Trophoblast cell (in vitro differentiated cells and primary cell): ENCODE data around the gene SPATA45.
A peak's percentile ranks its signal among the peaks of the same experiment; 100 is the strongest.
"Not testable (repeated sequence)": the region's sequence is repeated elsewhere in the genome, so short reads cannot be mapped to it uniquely, and the experiment has no call there.

Experiments
- DNase-seq, 2 donors: peaks; one replicate each; pipeline ENCODE4 v3.0.0-alpha.2; 2016
- H2AFZ ChIP-seq: 2 replicates; pipeline ENCODE4 v1.6.1; 2013; ENCODE audit warnings: low read length, moderate library complexity, mild to moderate bottlenecking; ENCODE audit not compliant: insufficient read depth, poor library complexity
- H2AK5ac ChIP-seq: 2 replicates; pipeline ENCODE4 v1.6.1; 2013; ENCODE audit warnings: mild to moderate bottlenecking, low read length
- H2BK120ac ChIP-seq: 2 replicates; pipeline ENCODE4 v1.6.1; 2013; ENCODE audit warnings: low read length, mild to moderate bottlenecking, moderate library complexity; ENCODE audit not compliant: insufficient read depth, poor library complexity
- H2BK12ac ChIP-seq: 2 replicates; pipeline ENCODE4 v1.6.1; 2013; ENCODE audit warnings: mild to moderate bottlenecking, low read length, moderate library complexity
- H2BK5ac ChIP-seq: 2 replicates; pipeline ENCODE4 v1.6.1; 2013; ENCODE audit warnings: low read length, low read depth, moderate library complexity, mild to moderate bottlenecking; ENCODE audit not compliant: poor library complexity
- H3K14ac ChIP-seq: 2 replicates; pipeline ENCODE4 v1.6.1; 2013; ENCODE audit warnings: mild to moderate bottlenecking, low read length
- H3K18ac ChIP-seq: 2 replicates; pipeline ENCODE4 v1.6.1; 2013; ENCODE audit warnings: mild to moderate bottlenecking, low read length
- H3K23ac ChIP-seq: 2 replicates; pipeline ENCODE4 v1.6.1; 2013; ENCODE audit warnings: low read length
- H3K27ac ChIP-seq: 2 replicates; pipeline ENCODE4 v1.5.1; 2013; ENCODE audit warnings: low read depth, mild to moderate bottlenecking, inconsistent platforms, low read length, moderate library complexity
- H3K27me3 ChIP-seq: 2 replicates; pipeline ENCODE4 v1.6.1; 2013; ENCODE audit warnings: inconsistent platforms, mild to moderate bottlenecking, low read length, moderate library complexity; ENCODE audit not compliant: insufficient read depth
- H3K36me3 ChIP-seq, 2 experiments: 1 replicate in 1 of 2; 2 replicates in 1 of 2; pipeline ENCODE4 v1.6.1; 2013; ENCODE audit warnings: low read length in 2 of 2, mild to moderate bottlenecking in 2 of 2, moderate library complexity in 1 of 2; ENCODE audit not compliant: insufficient read depth in 2 of 2, control insufficient read depth in 1 of 2
- H3K4ac ChIP-seq: 2 replicates; pipeline ENCODE4 v1.6.1; 2013; ENCODE audit warnings: low read depth, mild to moderate bottlenecking, low read length, moderate library complexity
- H3K4me1 ChIP-seq, 2 experiments: 1 replicate in 1 of 2; 2 replicates in 1 of 2; pipeline ENCODE4 v1.6.1; 2013; ENCODE audit warnings: low read length in 2 of 2, mild to moderate bottlenecking in 2 of 2, moderate library complexity in 1 of 2; ENCODE audit not compliant: insufficient read depth in 2 of 2, control insufficient read depth in 1 of 2
- H3K4me2 ChIP-seq: 2 replicates; pipeline ENCODE4 v1.6.1; 2013; ENCODE audit warnings: inconsistent platforms, mild to moderate bottlenecking, low read length, moderate library complexity
- H3K4me3 ChIP-seq: 2 replicates; pipeline ENCODE4 v1.5.1; 2013; ENCODE audit warnings: mild to moderate bottlenecking, low read depth, low read length, inconsistent platforms
- H3K79me1 ChIP-seq: one replicate; pipeline ENCODE4 v1.6.1; 2013; ENCODE audit warnings: low read length
- H3K79me2 ChIP-seq: 2 replicates; pipeline ENCODE4 v1.6.1; 2013; ENCODE audit warnings: low read length, mild to moderate bottlenecking; ENCODE audit not compliant: control insufficient read depth, insufficient read depth, poor library complexity
- H3K9ac ChIP-seq: 2 replicates; pipeline ENCODE4 v1.6.1; 2013; ENCODE audit warnings: mild to moderate bottlenecking, low read length
- H3K9me3 ChIP-seq: 2 replicates; pipeline ENCODE4 v1.6.1; 2013; ENCODE audit warnings: low read depth, mild to moderate bottlenecking, control low read depth, inconsistent platforms, low read length; ENCODE audit not compliant: insufficient read depth
- H4K12ac ChIP-seq: 2 replicates; pipeline ENCODE4 v1.6.1; 2013; ENCODE audit warnings: low read depth, mild to moderate bottlenecking, low read length, moderate library complexity
- H4K8ac ChIP-seq: 2 replicates; pipeline ENCODE4 v1.6.1; 2013; ENCODE audit warnings: low read depth, mild to moderate bottlenecking, low read length, moderate library complexity
- H4K91ac ChIP-seq: one replicate; pipeline ENCODE4 v1.6.1; 2013; ENCODE audit warnings: low read depth, mild to moderate bottlenecking, low read length, moderate library complexity
- WGBS: extraction: QIAGEN DNeasy Blood & Tissue Kit; methylation state at CpG from one replicate; pipeline ENCODE4 v1.1.7; 2013; ENCODE audit warnings: missing lambda C conversion rate; ENCODE audit not compliant: insufficient read length, insufficient coverage; ENCODE audit errors: extremely low coverage; 5-methylcytosine and 5-hydroxymethylcytosine counted together

The SPATA45 gene

DNA sequence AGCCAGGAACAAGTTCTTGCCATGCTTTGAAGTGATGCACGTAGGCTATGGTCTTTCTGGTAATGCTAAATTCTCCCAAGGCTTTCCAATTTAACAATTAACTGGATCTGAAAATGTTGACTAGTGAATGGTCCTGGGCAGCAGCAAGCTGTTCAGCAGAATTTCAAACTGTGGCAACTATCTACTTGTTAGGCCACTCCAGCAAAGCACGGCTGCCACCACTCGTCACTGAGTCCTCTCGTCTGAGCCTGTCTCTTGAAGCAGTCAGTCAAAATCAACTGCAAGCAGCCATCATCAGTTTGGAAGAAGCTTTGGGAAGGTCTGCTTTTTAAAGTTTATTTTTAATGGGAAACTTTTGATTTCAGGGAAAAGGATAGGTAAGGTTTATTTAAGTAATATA, 16.8 kb upstream of the SPATA45 start:
- no peak overlapping the region for H2BK120ac ChIP-seq
- no peak overlapping the region for H3K23ac ChIP-seq
- H3K14ac ChIP-seq, result no peak overlapping the region
- no peak overlapping the region for H3K4ac ChIP-seq
- H4K12ac ChIP-seq, result no peak overlapping the region
- no peak overlapping the region for H2AFZ ChIP-seq
- H4K91ac ChIP-seq, result no peak overlapping the region
- H4K8ac ChIP-seq, result no peak overlapping the region
- H3K27ac ChIP-seq, result no peak overlapping the region
- H2BK5ac ChIP-seq, result no peak overlapping the region
- H3K79me1 ChIP-seq, result no peaks in the 10 kb centered on the region
- H3K79me2 ChIP-seq, result peaks cover 2% of the 10 kb centered on the region
- H2BK12ac ChIP-seq, result no peak overlapping the region
- no peak overlapping the region for H3K9ac ChIP-seq
- no peaks in the 10 kb centered on the region for H3K27me3 ChIP-seq
- WGBS, result no CpG with 5 or more reads among the region's 4 CpGs
- no peaks in the 10 kb centered on the region for H3K9me3 ChIP-seq
- DNase-seq, result no peak
- no peak overlapping the region for H3K4me3 ChIP-seq
- H2AK5ac ChIP-seq, result no peak overlapping the region
- no peak overlapping the region for H3K4me2 ChIP-seq
- no peak overlapping the region for H3K18ac ChIP-seq
- peaks cover 3 to 5% of the 10 kb centered on the region in 2 experiments for H3K4me1 ChIP-seq
- H3K36me3 ChIP-seq, result peaks cover 4 to 9% of the 10 kb centered on the region in 2 experiments

DNA sequence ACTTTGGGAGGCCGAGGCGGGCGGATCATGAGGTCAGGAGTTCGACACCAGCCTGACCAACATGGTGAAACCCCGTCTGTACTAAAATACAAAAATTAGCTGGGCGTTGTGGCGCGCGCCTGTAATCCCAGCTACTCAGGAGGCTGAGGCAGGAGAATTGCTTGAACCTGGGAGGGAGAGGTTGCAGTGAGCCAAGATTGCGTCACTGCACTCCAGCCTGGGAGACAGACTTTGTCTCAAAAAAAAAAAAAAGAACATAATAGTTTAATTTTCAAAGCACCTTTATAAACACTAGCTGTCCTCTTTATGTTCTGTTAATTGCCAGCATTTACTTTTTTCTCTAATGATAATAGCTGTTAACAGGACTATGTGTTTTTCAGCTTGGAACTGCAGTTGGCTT, 15.9 kb upstream of the SPATA45 start:
- H3K27me3 ChIP-seq, H3K4me3 ChIP-seq, H3K9ac ChIP-seq, H2BK12ac ChIP-seq, H2BK5ac ChIP-seq, H3K23ac ChIP-seq, H3K79me2 ChIP-seq, H3K18ac ChIP-seq, H3K14ac ChIP-seq, H4K91ac ChIP-seq, H3K4me1 ChIP-seq, H4K12ac ChIP-seq, H2AK5ac ChIP-seq, H4K8ac ChIP-seq, H3K9me3 ChIP-seq, H3K79me1 ChIP-seq, H2AFZ ChIP-seq, H3K27ac ChIP-seq, H3K4me2 ChIP-seq, DNase-seq, H3K4ac ChIP-seq, H2BK120ac ChIP-seq, H3K36me3 ChIP-seq: not testable (repeated sequence)
- WGBS, result no CpG with 5 or more reads among the region's 10 CpGs

DNA sequence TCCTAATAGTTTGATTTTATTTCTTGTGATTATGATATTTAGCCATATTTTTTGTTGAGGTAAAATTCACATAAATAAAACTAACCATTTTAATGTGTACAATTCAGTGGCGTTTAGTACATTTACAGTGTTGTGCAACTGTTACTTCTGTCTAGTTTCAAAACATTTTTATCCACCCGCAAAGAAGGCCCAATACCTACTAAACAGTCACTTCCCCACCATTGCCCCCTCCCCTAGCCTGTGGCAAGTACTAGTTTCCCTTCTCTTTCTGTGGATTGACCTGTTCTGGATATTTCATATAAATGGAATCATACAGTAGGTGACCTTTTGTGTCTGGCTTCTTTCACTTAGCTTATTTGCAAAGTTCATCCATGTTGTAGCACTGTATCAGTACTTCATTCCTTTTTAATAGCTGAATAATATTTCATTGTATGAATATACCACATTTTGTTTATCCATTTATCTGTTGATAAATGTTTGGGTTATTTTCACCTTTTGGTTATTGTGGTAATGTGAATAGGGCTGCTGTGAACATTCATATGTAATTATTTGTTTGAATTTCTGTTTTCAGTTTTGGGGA, 14.8 kb upstream of the SPATA45 start:
- H2BK12ac ChIP-seq, result no peak overlapping the region
- no peak overlapping the region for H3K27ac ChIP-seq
- no peak overlapping the region for H3K4me3 ChIP-seq
- peaks cover 6 to 9% of the 10 kb centered on the region in 2 experiments for H3K4me1 ChIP-seq
- H2BK120ac ChIP-seq, result no peak overlapping the region
- H3K27me3 ChIP-seq, result no peaks in the 10 kb centered on the region
- H4K8ac ChIP-seq, result no peak overlapping the region
- no peak overlapping the region for H3K9ac ChIP-seq
- H2BK5ac ChIP-seq, result no peak overlapping the region
- H3K14ac ChIP-seq, result no peak overlapping the region
- no peaks in the 10 kb centered on the region for H3K9me3 ChIP-seq
- H3K4ac ChIP-seq, result no peak overlapping the region
- WGBS, result no CpG with 5 or more reads among the region's 2 CpGs
- no peak for DNase-seq
- no peak overlapping the region for H3K23ac ChIP-seq
- peaks cover 10% of the 10 kb centered on the region for H3K79me2 ChIP-seq
- H3K4me2 ChIP-seq, result no peak overlapping the region
- H4K91ac ChIP-seq, result no peak overlapping the region
- H2AFZ ChIP-seq, result no peak overlapping the region
- H3K79me1 ChIP-seq, result peaks cover 5% of the 10 kb centered on the region
- no peak overlapping the region for H2AK5ac ChIP-seq
- H3K18ac ChIP-seq, result no peak overlapping the region
- peaks cover 3 to 4% of the 10 kb centered on the region in 2 experiments for H3K36me3 ChIP-seq
- no peak overlapping the region for H4K12ac ChIP-seq

DNA sequence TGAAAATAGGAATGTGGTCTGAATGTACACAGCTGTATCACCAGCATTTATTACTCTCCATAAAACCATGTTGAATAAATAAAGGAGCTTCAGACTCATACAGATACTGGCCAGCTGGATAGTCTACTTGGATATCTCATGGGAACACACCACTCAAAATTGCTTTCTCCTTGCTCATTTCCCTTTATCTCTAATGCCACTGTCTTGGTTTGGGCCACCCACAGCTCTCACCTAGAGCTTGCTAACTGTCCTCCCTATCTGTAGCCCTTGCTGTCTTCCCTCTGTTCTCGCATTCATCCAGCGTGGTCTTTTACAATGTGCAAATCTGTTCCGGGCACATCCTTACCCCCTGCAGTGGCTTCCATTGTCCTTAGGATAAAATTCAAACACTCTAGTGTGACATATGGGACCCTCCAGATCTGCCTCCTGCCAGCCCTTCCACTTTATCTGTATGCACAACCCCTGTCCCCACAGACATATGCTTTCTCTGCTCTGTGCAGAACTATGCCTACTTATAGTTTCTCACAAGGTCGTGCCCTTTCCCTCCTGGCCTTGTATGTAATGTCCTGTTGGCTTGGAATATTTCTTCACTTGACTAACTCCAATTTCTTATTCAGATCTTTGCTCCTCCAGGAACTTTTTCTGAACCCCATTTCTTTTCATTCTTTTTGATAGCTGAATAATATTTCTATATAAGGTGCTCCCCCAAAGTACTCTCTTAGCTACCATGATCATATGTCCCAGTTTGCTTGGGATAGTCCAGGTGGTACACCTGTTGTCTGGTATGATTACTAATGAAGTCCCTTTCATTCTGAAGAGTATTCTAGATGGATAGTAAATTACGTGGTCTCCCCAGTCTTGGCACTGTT, 13.5 kb upstream of the SPATA45 start:
- no peak overlapping the region for H3K18ac ChIP-seq
- no peak overlapping the region for H3K27ac ChIP-seq
- peaks cover 5% of the 10 kb centered on the region for H3K79me1 ChIP-seq
- H3K79me2 ChIP-seq, result peaks cover 10% of the 10 kb centered on the region
- no CpG with 5 or more reads among the region's 5 CpGs for WGBS
- no peaks in the 10 kb centered on the region for H3K9me3 ChIP-seq
- no peak overlapping the region for H4K8ac ChIP-seq
- no peak overlapping the region for H2BK12ac ChIP-seq
- no peak overlapping the region for H3K4ac ChIP-seq
- peak overlapping the region; percentile 41 for H3K4me2 ChIP-seq
- H3K4me3 ChIP-seq, result no peak overlapping the region
- peaks cover 3 to 4% of the 10 kb centered on the region in 2 experiments for H3K36me3 ChIP-seq
- H3K4me1 ChIP-seq, result peaks cover 6 to 9% of the 10 kb centered on the region in 2 experiments
- no peak overlapping the region for H4K91ac ChIP-seq
- H2AK5ac ChIP-seq, result no peak overlapping the region
- no peak overlapping the region for H3K14ac ChIP-seq
- no peak for DNase-seq
- H3K23ac ChIP-seq, result no peak overlapping the region
- H4K12ac ChIP-seq, result no peak overlapping the region
- H2BK5ac ChIP-seq, result no peak overlapping the region
- H2BK120ac ChIP-seq, result no peak overlapping the region
- H3K27me3 ChIP-seq, result no peaks in the 10 kb centered on the region
- no peak overlapping the region for H2AFZ ChIP-seq
- no peak overlapping the region for H3K9ac ChIP-seq
